ENCODE measurements around the gene MON2.

DNA sequence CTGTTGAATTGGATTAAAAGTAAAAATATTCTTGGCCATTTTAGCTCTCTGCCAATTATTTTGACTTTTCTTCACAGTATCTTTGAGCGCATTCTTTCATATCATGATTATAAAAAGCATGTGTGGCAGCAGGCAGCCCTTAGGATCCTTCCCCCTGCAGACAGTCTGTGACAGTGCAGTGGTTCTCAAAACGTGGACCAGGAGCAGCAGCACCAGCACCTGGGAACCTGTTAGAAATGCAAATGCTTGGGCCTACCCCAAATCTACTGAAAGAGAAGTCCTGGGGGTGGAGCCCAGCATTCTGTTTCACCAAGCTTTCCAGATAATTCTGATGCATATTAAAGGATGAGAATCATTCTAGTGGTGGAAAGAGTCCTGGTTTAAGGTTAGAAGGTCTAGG, 155.6 kb downstream of the MON2 start:
- no peak for TF ChIP-seq CTCF (IDR thresholded peaks at IDR 0.05)
- TF ChIP-seq POLR2A (IDR thresholded peaks at IDR 0.05): no peak
